GM10266 (cell line): Measurements from ENCODE around the gene SRD5A3.
"Not testable (repeated sequence)": the region's sequence is repeated elsewhere in the genome, so short reads cannot be mapped to it uniquely, and the experiment has no call there.

Experiments
- DNase-seq: peaks from one replicate; pipeline ENCODE4 v3.0.0; 2012; ENCODE audit errors: extremely low spot score
- CTCF ChIP-seq: IDR thresholded peaks from 2 replicates; pipeline ENCODE4 v1.5.1; 2012; ENCODE audit warnings: mild to moderate bottlenecking, low read depth; ENCODE audit not compliant: control insufficient read depth, insufficient read depth; ENCODE audit errors: missing control alignments

Gene SRD5A3

GRCh38 chr4:55354648-55355047 lies 8.6 kb downstream of the SRD5A3 start:
- DNase-seq = no peak
- TF ChIP-seq CTCF = no peak

DNA sequence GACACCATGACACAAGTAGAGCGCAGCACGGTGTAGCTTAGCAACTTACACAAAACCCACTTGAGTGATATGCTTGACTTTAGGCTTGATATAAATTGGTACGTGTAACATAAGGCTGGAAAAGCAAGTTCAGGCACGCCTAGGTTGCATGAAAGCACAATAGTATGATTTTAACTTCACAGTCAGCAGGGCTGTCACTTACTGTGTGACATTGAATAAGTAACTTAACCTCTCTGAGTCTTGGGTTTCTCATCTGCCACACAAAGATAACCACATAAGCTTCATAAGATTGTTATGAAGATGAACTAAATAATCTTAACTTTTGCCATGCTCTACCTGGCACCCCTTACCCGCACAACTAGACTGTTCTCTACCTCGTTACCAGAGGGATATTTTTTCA lies 9.5 kb downstream of the SRD5A3 start:
- no peak for TF ChIP-seq CTCF
- DNase-seq = no peak

- DNase-seq = no peak
- no peak for TF ChIP-seq CTCF
Observed at GRCh38 chr4:55356991-55357461, 11.0 kb downstream of the SRD5A3 start.

- no peak for TF ChIP-seq CTCF
- DNase-seq = no peak
Observed at GRCh38 chr4:55358246-55358645, 12.2 kb downstream of the SRD5A3 start.

GRCh38 chr4:55358668-55359067 lies 12.6 kb downstream of the SRD5A3 start:
- DNase-seq = peak; percentile 40
- TF ChIP-seq CTCF = no peak

- DNase-seq = no peak
- no peak for TF ChIP-seq CTCF
Observed at GRCh38 chr4:55359397-55359916, 13.4 kb downstream of the SRD5A3 start.

DNA sequence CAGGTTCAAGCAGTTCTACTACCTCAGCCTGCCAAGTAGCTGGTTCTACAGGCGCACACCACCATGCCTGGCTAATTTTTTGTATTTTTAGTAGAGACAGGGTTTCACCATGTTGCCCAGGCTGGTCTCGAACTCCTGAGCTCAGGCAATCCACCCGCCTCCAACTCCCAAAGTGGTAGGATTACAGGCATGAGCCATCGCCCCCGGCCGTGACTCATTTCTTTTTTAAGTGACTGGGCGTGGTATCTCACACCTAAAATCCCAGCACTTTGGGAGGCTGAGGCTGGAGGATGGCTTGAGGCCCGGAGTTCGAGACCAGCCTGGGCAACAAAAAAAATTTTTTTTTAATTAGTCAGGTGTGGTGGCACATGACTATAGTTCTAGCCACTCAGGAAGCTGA lies 16.9 kb downstream of the SRD5A3 start:
- not testable (repeated sequence) for DNase-seq
